ENCODE results near the gene LIPH.
"Not testable (repeated sequence)": the region's sequence is repeated elsewhere in the genome, so short reads cannot be mapped to it uniquely, and the experiment has no call there.

LIPH gene

DNA sequence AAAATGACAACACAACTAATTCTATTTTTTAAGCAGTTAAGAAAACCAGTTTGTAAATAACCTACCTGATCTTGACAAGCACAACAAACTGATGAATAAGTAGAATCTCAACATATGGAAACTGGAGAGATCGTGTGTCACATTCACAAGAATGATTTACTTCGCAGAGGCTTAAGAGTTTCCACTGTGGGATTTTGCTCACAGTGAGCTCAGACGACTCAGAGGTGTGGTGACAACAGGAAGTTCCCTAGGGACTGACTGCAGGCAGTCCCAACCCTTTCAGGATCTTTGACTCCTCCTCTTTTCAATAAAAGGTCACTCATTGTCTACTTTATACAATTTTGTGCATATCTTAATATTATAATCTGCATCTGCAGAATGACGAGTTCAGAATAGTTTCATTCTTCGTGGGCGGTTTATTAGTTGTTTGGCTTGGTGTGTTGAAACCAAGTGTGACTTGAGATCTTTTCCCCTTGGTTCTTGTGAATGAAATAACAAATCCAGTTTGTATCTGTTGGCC lies at the start of gene LIPH:
Gene LIPH (minus strand): TSS at position 231 of the 520 bp plus-strand sequence. CDS start 117 bp downstream, at position 114.
- DNase-seq, result no peak

GRCh38 chr3:185595526-185595925 lies 43.1 kb upstream of the LIPH start:
- DNase-seq, result no peak

DNA sequence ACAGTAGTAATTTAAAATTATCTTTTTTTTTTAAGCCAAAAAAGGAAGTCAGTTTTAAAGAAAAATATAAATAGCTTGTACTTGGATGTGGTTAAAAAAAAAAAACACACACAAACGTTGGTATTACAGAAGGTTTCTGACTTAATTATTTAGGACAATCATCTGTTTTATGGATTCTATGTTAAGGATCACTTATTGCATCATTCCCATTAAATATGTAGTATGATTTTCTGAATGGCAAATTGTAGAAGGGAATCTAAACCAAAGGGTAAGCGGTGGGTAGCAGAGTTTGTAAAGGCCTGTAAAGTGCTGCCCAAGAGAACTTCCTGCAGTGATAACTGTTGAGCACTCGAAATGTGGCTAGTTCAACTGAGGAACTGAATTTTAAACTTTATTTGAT lies 41.7 kb upstream of the LIPH start:
- no peak for DNase-seq

DNA sequence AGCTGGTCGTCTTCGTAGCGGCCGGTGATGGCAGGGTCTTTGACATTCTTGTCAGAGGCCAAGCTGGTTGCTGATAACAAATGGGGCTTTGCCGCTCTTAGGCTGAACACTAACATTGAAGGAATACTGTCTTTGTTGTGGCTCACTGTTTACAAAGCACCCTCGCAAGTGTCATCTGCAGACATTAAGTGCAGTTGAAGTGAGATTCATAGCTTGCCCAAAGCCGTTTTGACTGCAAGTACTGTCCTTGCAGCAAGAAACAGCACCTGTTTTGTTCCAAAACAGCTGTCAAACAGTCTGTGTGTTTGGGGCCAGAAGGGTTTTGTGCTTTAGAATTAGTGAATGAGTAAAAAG lies 34.3 kb upstream of the LIPH start:
- DNase-seq, result no peak

- peak; percentile 99 for DNase-seq
Observed at GRCh38 chr3:185585859-185586685, 33.7 kb upstream of the LIPH start, which contains the start of gene SENP2. SENP2 (plus strand) TSS chr3:185586295; CDS start chr3:185586414, 119 bp downstream.

DNA sequence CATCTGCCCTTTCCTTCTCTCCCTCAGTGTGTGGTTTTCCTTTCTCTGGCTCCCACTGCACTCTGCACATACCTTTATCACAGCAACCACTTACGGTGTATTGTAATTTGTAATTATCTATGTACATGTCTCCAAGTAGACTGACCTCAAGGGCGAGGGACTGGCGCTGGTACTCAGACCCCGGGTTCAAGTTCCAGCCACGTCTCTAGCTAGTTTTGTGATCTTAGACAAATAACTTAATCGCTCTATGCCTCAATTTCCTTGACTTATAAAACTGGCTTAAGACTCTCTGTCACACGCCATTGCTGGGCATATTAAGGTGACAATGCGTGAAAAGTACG lies 33.1 kb upstream of the LIPH start:
- no peak for DNase-seq

DNA sequence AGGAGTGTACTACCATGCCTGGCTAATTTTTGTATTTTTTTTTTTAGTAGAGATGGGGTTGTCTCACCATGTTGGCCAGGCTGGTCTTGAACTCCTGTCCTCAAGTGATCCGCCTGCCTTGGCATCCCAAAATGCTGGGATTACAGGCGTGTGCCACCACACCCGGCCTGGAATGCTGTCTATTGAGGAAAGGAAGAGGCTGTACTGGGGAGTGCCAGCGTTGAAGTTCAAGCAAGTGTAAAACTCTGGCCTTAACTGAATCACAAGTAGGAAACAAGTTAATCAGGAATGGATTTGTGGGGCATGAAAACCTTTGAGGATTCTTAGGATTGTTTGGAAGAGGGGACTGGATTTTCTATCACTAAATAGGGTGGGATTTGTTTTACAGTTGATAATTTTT lies 32.3 kb upstream of the LIPH start:
- no peak for DNase-seq

DNA sequence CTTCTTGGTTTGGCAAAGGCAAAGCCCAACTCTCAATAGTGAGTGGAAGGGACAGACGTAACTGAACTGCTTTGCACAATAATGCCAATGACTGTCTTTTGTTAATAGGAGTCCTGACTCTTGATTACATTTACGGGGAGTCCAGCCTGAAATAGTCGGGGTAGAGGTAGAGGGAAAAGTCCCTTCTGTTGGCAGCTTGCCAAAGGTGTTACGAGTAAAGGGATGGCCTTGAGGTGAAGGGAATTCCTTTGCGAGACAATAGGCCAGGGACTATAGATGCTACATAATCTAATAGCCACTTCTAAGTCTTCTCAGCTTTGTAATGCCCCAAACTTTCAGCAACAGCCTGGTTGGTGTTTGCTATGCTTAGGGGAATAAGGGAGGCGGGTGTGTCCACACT lies 31.5 kb upstream of the LIPH start:
- DNase-seq, result no peak

DNA sequence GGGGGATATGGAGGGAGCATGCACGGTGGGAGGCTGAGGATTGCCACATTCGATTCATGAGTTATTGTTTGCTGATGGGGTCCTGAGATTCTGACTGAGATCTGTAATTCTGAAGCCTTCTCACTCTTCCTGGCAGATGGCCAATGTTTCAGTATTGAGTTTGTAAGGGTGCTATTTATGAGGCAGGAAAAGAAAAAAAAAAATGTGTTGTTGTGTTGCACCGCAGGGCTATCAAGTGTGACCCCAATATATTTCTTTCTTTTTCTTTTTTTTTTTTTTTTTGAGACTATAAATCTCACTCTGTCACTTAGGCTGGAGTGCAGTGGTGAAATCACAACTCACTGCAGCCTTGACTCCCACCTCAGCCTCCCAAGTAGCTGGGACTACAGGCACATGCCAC lies 30.5 kb upstream of the LIPH start:
- DNase-seq, result no peak

GRCh38 chr3:185582236-185582635 lies 29.8 kb upstream of the LIPH start:
- no peak for DNase-seq

DNA sequence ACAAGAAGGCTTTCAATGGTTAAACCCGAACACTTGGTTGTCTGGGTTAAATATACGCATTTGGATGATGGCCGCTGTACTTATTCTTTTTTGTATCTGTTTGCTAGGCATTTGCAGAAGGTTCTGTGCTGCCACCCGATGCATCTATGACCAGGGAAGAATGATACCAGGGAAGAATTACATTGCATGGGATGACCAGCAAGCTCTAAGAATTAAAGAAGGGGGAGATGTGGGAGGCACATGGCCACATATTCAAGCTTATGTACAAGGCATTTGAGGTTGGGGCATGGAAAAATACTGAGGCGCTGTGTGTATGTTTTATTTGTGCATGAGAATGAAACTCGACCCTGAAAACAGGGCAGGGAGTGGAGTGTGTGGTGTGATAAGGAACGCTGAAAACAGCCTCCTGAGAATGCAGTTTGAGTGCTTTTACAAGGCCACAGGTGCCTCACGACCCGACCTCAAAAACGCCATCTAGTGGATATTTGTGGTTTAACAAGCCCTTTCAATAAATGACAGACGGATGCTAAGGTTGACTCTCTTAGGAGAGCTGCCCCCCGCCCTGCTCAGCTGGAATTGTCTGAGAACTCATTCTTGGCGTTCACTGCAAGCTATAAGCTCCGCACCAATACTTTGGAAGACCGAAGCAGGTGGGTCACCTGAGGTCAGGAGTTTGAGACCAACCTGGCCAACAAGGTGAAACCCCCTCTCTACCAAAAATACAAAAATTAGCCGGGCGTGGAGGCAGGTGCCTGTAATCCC lies 22.9 kb upstream of the LIPH start:
- DNase-seq, result not testable (repeated sequence)

DNA sequence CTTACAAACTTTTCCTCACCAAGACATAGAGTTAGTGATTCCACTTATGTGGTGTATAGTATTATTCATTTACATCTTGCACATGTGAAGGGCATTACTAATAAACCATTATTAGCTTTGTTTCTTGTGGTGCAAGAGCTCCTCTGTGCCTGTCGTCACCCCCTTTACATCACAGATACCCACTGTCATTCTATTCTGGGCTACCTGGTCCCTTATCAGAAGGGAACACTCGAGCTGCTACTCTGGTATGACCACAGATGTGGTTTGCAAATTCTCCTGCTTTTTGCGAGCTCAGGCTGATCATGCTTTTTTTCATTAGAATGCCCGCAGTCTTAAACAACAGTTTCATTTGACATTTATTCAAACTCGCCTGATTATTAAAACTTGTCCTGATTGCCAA lies 19.8 kb upstream of the LIPH start:
- no peak for DNase-seq

- no peak for DNase-seq
Observed at GRCh38 chr3:185561958-185562357, 9.6 kb upstream of the LIPH start.

- no peak for DNase-seq
Observed at GRCh38 chr3:185561374-185561943, 9.1 kb upstream of the LIPH start.

GRCh38 chr3:185560676-185561075 lies 8.3 kb upstream of the LIPH start:
- no peak for DNase-seq

GRCh38 chr3:185559706-185560090 lies 7.3 kb upstream of the LIPH start:
- DNase-seq, result no peak

GRCh38 chr3:185558395-185558794 lies 6.0 kb upstream of the LIPH start:
- no peak for DNase-seq

DNA sequence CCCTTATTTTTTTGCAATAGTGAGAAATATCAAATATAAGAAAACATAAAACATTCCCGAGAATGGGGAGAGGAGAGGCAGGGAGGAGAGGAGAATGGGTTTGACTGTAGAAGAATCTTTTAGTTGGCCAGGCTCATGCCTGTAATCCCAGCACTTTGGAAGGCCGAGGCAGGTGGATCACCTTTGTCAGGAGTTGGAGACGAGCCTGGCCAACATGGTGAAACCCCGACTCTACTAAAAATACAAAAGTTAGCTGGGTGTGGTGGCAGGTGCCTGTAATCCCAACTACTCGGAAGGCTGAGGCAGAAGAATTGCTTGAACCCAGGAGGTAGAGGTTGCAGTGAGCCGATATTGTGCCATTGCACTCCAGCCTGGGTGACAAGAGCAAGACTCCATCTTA lies 4.3 kb upstream of the LIPH start:
- not testable (repeated sequence) for DNase-seq

GRCh38 chr3:185555860-185556347 lies 3.5 kb upstream of the LIPH start:
- DNase-seq, result no peak

GRCh38 chr3:185555101-185555501 lies 2.7 kb upstream of the LIPH start:
- DNase-seq, result no peak

GRCh38 chr3:185549651-185550111 lies 2.7 kb downstream of the LIPH start:
- no peak for DNase-seq

GRCh38 chr3:185549122-185549521 lies 3.3 kb downstream of the LIPH start:
- DNase-seq, result no peak

GRCh38 chr3:185540695-185541094 lies 11.7 kb downstream of the LIPH start:
- no peak for DNase-seq

- DNase-seq, result no peak
Observed at GRCh38 chr3:185539934-185540333, 12.5 kb downstream of the LIPH start.
